ENCODE data around the gene HSPA1L. TPM values are rescaled to one million over a fixed set of nuclear protein-coding genes. Genes with fewer than 3 reads are reported as not detected.
A peak's percentile ranks its signal among the peaks of the same experiment; 100 is the strongest.
"Not testable (repeated sequence)": the region's sequence is repeated elsewhere in the genome, so short reads cannot be mapped to it uniquely, and the experiment has no call there.

Gene HSPA1L
- total and polyA plus RNA-seq, 2 donors (not counting 3 experiments of a cell fraction or from before 2014, with no cell fraction given): 0.32 to 0.77 TPM

DNA sequence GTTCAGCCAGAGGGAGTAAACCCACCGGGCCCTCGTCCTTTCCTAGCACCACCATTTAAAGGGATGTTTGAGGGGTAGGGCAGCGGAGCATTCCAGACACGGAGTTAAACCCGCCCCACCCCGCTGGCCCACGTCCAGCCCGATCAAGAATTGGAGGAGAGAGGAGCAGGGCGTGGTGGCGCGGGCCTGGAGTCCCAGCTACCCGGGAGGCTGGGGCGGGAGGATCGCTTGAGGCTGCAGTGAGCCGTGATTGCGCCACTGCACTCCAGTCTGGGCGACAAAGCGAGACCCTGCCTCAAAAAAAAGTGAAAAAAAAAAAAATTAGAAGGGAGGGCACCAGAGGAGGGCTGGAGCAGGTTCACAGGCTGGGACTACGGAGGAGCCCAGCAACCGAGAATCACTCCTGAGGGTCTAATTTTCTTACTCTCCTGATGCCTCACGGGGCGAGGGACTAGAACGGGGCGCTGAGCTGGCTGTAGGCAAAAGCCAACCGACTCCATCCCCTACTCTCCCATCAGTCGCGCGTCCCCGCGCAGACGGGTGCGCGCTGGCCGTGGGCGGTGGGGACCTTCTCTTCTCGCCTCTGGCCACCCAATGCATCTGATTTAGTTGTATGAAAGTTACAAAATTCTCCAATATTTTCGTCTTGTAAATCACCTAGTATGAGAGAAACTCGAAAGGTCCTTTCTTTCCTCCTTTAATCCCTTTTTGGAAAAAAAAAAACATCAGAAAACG is 6.4 kb upstream of the HSPA1L start:
- Histone ChIP-seq H3K4me3 (replicated peaks in 1 of 3; ENCODE audit: insufficient read depth in 1 of 3, low read depth in 1 of 3, low read length in 3 of 3) (peak overlapping the region; percentile 44 to 73 (median 50)), H4K20me1 (replicated peaks; ENCODE audit: control insufficient read depth, extremely low read depth, insufficient read depth, low read length) (no peaks in the 10 kb centered on the region), H3K79me2 (ENCODE audit: control insufficient read depth, insufficient read depth, low read length) (peaks cover 14% of the 10 kb centered on the region), H3K9me3 (replicated peaks; ENCODE audit: control insufficient read depth, insufficient read depth, low read length) (no peaks in the 10 kb centered on the region), H3K9ac (replicated peaks; ENCODE audit: extremely low read depth, insufficient read depth, low read length) (peak overlapping the region; percentile 76), H3K4me1 (ENCODE audit: control insufficient read depth, extremely low read depth, insufficient read depth, low read length) (peaks cover 25% of the 10 kb centered on the region), H3K36me3 (ENCODE audit: control insufficient read depth in 2 of 2, extremely low read depth in 1 of 2, insufficient read depth in 2 of 2, low read length in 2 of 2) (no peaks in the 10 kb centered on the region), H3K4me2 (ENCODE audit: insufficient read depth, low read length) (peak overlapping the region; percentile 72), H3K9me1 (replicated peaks; ENCODE audit: control insufficient read depth, extremely low read depth, insufficient read depth, low read length) (no peaks in the 10 kb centered on the region), H3K27ac (ENCODE audit: insufficient read depth, low read depth, low read length) (peak overlapping the region; percentile 37), H3K27me3 (ENCODE audit: control insufficient read depth in 2 of 2, insufficient read depth in 2 of 2, low read length in 2 of 2) (no peaks in the 10 kb centered on the region), H2AFZ (ENCODE audit: low read depth, low read length) (peak overlapping the region; percentile 85)
- no peak for TF ChIP-seq GATA2 (IDR thresholded peaks at IDR 0.05; ENCODE audit: insufficient read depth, insufficient read length, low read depth, low read length)
- TF ChIP-seq MYC (IDR thresholded peaks at IDR 0.05; ENCODE audit: low read depth, low read length): no peak
- no peak for TF ChIP-seq POLR2A (IDR thresholded peaks at IDR 0.05; ENCODE audit: low read depth, low read length)
- TF ChIP-seq, protein P1, sequence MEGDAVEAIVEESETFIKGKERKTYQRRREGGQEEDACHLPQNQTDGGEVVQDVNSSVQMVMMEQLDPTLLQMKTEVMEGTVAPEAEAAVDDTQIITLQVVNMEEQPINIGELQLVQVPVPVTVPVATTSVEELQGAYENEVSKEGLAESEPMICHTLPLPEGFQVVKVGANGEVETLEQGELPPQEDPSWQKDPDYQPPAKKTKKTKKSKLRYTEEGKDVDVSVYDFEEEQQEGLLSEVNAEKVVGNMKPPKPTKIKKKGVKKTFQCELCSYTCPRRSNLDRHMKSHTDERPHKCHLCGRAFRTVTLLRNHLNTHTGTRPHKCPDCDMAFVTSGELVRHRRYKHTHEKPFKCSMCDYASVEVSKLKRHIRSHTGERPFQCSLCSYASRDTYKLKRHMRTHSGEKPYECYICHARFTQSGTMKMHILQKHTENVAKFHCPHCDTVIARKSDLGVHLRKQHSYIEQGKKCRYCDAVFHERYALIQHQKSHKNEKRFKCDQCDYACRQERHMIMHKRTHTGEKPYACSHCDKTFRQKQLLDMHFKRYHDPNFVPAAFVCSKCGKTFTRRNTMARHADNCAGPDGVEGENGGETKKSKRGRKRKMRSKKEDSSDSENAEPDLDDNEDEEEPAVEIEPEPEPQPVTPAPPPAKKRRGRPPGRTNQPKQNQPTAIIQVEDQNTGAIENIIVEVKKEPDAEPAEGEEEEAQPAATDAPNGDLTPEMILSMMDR (IDR thresholded peaks at IDR 0.05; ENCODE audit: extremely low read depth in 1 of 2, insufficient read depth in 1 of 2, low read depth in 1 of 2, low read length in 2 of 2): no peak
- TF ChIP-seq FOS (IDR thresholded peaks at IDR 0.05; ENCODE audit: borderline replicate concordance, insufficient read depth, low read length): no peak
- no peak for TF ChIP-seq JUN (IDR thresholded peaks at IDR 0.05; ENCODE audit: borderline replicate concordance, insufficient read depth, insufficient read length, low read depth)
- FAIRE-seq (peak; percentile 40), DNase-seq (ENCODE audit: low read depth, low spot score) (peak; percentile 69)
- BruUV-seq (replicated peaks): TSS peak; percentile 40
- POLR2A ChIA-PET: interaction anchor here (0.7 kb wide), 2 partner anchors 85 to 161 kb away, joined by 3 read pairs; partner anchors contain the start of genes C6orf47 and CLIC1
- intact Hi-C loops (cut with micrococcal nuclease): no loop called here
- CTCF ChIA-PET: interaction anchor here (0.8 to 2.6 kb wide), 6 partner anchors 9 to 159 kb away, joined by 3 to 10 read pairs (median 4); partner anchors contain the start of genes LSM2 and VARS1
- dilution Hi-C loops (cut with MboI; ENCODE audit: extremely low pct_ligation_motif_present, low sequenced_read_pairs): no loop called here

DNA sequence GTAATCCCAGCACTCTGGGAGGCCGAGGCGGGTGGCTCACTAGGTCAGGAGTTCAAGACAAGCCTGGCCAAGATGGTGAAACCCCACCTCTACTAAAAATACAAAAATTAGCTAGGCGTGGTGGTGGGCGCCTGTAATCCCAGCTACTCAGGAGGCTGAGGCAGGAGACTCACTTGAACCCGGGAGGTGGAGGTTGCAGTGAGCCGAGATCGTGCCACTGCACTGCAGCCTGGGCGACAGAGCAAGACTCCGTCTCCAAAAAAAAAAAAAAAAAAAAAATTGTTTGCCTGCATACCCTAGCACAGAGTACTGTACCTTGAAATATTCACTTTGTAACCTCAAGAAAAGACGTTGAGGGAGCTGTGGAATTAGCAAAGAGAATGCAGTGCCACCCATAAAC is 5.3 kb upstream of the HSPA1L start:
- H3K4me1 ChIP-seq (ENCODE audit: control insufficient read depth, extremely low read depth, insufficient read depth, low read length): peaks cover 24% of the 10 kb centered on the region
- peaks cover 16% of the 10 kb centered on the region for H3K79me2 ChIP-seq (ENCODE audit: control insufficient read depth, insufficient read depth, low read length)
- H3K9me3 ChIP-seq (replicated peaks; ENCODE audit: control insufficient read depth, insufficient read depth, low read length); H2AFZ ChIP-seq (ENCODE audit: low read depth, low read length); H3K36me3 ChIP-seq (ENCODE audit: control insufficient read depth in 2 of 2, extremely low read depth in 1 of 2, insufficient read depth in 2 of 2, low read length in 2 of 2); H3K9ac ChIP-seq (replicated peaks; ENCODE audit: extremely low read depth, insufficient read depth, low read length); dilution Hi-C loops (cut with MboI; ENCODE audit: extremely low pct_ligation_motif_present, low sequenced_read_pairs); H3K4me2 ChIP-seq (ENCODE audit: insufficient read depth, low read length); DNase-seq (ENCODE audit: low read depth, low spot score); H3K27ac ChIP-seq (ENCODE audit: insufficient read depth, low read depth, low read length); BruUV-seq (replicated peaks); H3K4me3 ChIP-seq (replicated peaks in 1 of 3; ENCODE audit: insufficient read depth in 1 of 3, low read depth in 1 of 3, low read length in 3 of 3); intact Hi-C loops (cut with micrococcal nuclease); CTCF ChIA-PET; H3K27me3 ChIP-seq (ENCODE audit: control insufficient read depth in 2 of 2, insufficient read depth in 2 of 2, low read length in 2 of 2); FAIRE-seq; POLR2A ChIA-PET; H4K20me1 ChIP-seq (replicated peaks; ENCODE audit: control insufficient read depth, extremely low read depth, insufficient read depth, low read length); H3K9me1 ChIP-seq (replicated peaks; ENCODE audit: control insufficient read depth, extremely low read depth, insufficient read depth, low read length): not testable (repeated sequence)
